Endothelial cell of umbilical vein (primary cell): ENCODE results near the gene SYT7. TPM values are rescaled to one million over a fixed set of nuclear protein-coding genes. Genes with fewer than 3 reads are reported as not detected.

Experiments used
- BruUV-seq: library from RNA; stranded (reverse); fragments of 400-500 nt; replicated peaks from 2 replicates; lab custom pipeline; 2021; lab: Mats Ljungman, UMichigan
- CTCF ChIA-PET: fragments of 300-600, 350-600 bp; sonication (Branson Sonifier 250); formaldehyde crosslinking; loops from one replicate; lab custom pipeline; 2021; ENCODE audit warnings: antibody characterized with exemption, inconsistent platforms; lab: Charles Lee
- POLR2A ChIA-PET: fragments of 300-600, 350-600 bp; sonication (Branson Sonifier 250); formaldehyde crosslinking; loops from one replicate; lab custom pipeline; 2021; ENCODE audit warnings: antibody characterized with exemption, inconsistent platforms; lab: Charles Lee
- DNase-seq: peaks from one replicate; pipeline ENCODE4 v3.0.0-alpha.2; 2011; ENCODE audit warnings: low read depth, low spot score
- FAIRE-seq: peaks from 2 replicates; lab custom pipeline; 2011; peaks lifted over from hg19 to GRCh38; lab: Jason Lieb, UNC
- H2AFZ ChIP-seq: 2 replicates; pipeline ENCODE4 v1.6.0; 2012; ENCODE audit warnings: low read depth, low read length, control low read depth, inconsistent platforms
- H3K27ac ChIP-seq: 2 replicates; pipeline ENCODE4 v1.5.1; 2011; ENCODE audit warnings: low read depth, mild to moderate bottlenecking, control low read depth, low read length, moderate library complexity; ENCODE audit not compliant: insufficient read depth
- H3K27me3 ChIP-seq, 2 experiments: 2 replicates each; pipeline versions ENCODE4 v1.6.0 to v1.6.1; 2011; ENCODE audit warnings: low read length in 2 of 2, mixed read lengths in 1 of 2; ENCODE audit not compliant: control insufficient read depth in 2 of 2, insufficient read depth in 2 of 2
- H3K36me3 ChIP-seq, 2 experiments: 2 replicates in 1 of 2; 3 replicates in 1 of 2; pipeline ENCODE4 v1.5.1; 2011; ENCODE audit warnings: low read length in 2 of 2, mild to moderate bottlenecking in 1 of 2, moderate library complexity in 1 of 2; ENCODE audit not compliant: control insufficient read depth in 2 of 2, insufficient read depth in 2 of 2; ENCODE audit errors: extremely low read depth in 1 of 2
- H3K4me1 ChIP-seq: 3 replicates; pipeline ENCODE4 v1.5.1; 2011; ENCODE audit warnings: mild to moderate bottlenecking, low read length; ENCODE audit not compliant: control insufficient read depth, insufficient read depth; ENCODE audit errors: extremely low read depth
- H3K4me2 ChIP-seq: 2 replicates; pipeline ENCODE4 v1.6.1; 2011; ENCODE audit warnings: low read length, control low read depth, mixed read lengths; ENCODE audit not compliant: insufficient read depth
- H3K4me3 ChIP-seq, 3 experiments: fragments of 200-600 bp in 1 of 3; sonication (generic), shearing (Covaris generic) in 1 of 3; replicated peaks in 1 of 3; 2 replicates each; pipeline ENCODE4 v1.5.1; 2011 to 2016; ENCODE audit warnings: control low read depth in 3 of 3, low read length in 3 of 3, mild to moderate bottlenecking in 2 of 3, inconsistent platforms in 1 of 3, low read depth in 1 of 3, moderate library complexity in 1 of 3; ENCODE audit not compliant: insufficient read depth in 1 of 3
- H3K79me2 ChIP-seq: 2 replicates; pipeline ENCODE4 v1.6.0; 2012; ENCODE audit warnings: low read length, inconsistent platforms; ENCODE audit not compliant: control insufficient read depth, insufficient read depth
- H3K9ac ChIP-seq: replicated peaks from 2 replicates; pipeline ENCODE3; 2011; ENCODE audit warnings: low read length, control low read depth; ENCODE audit not compliant: insufficient read depth; ENCODE audit errors: extremely low read depth
- H3K9me1 ChIP-seq: replicated peaks from 3 replicates; pipeline ENCODE4 v1.6.0; 2011; ENCODE audit warnings: mild to moderate bottlenecking, low read length; ENCODE audit not compliant: control insufficient read depth, insufficient read depth; ENCODE audit errors: extremely low read depth
- H3K9me3 ChIP-seq: replicated peaks from 2 replicates; pipeline ENCODE4 v1.5.1; 2012; ENCODE audit warnings: low read length, inconsistent platforms; ENCODE audit not compliant: control insufficient read depth, insufficient read depth
- H4K20me1 ChIP-seq: replicated peaks from 2 replicates; pipeline ENCODE3; 2011; ENCODE audit warnings: mild to moderate bottlenecking, low read length; ENCODE audit not compliant: control insufficient read depth, insufficient read depth; ENCODE audit errors: extremely low read depth
- EZH2 ChIP-seq: IDR thresholded peaks from 2 replicates; pipeline ENCODE4 v1.6.1; 2012; ENCODE audit warnings: borderline replicate concordance, low read depth, mild to moderate bottlenecking, moderate library complexity, low read length, inconsistent platforms; ENCODE audit not compliant: severe bottlenecking
- FOS ChIP-seq: IDR thresholded peaks from 2 replicates; pipeline ENCODE4 v1.6.1; 2011; ENCODE audit warnings: mild to moderate bottlenecking, low read length, moderate library complexity, borderline replicate concordance; ENCODE audit not compliant: insufficient read depth
- GATA2 ChIP-seq: IDR thresholded peaks from 2 replicates; pipeline ENCODE4 v1.7.0; 2011; ENCODE audit warnings: low read depth, mild to moderate bottlenecking, moderate library complexity, mixed read lengths, low read length; ENCODE audit not compliant: insufficient read length, insufficient read depth
- JUN ChIP-seq: IDR thresholded peaks from 2 replicates; pipeline ENCODE4 v1.6.1; 2011; ENCODE audit warnings: borderline replicate concordance, low read depth; ENCODE audit not compliant: insufficient read length, insufficient read depth
- MYC ChIP-seq: IDR thresholded peaks from one replicate; pipeline ENCODE4 v1.6.1; 2011; ENCODE audit warnings: mild to moderate bottlenecking, low read depth, low read length
- POLR2A ChIP-seq: IDR thresholded peaks from 2 replicates; pipeline ENCODE4 v1.6.1; 2012; ENCODE audit warnings: low read depth, mild to moderate bottlenecking, control low read depth, low read length
- POLR2AphosphoS5 ChIP-seq: IDR thresholded peaks from 2 replicates; pipeline ENCODE4 v1.6.1; 2012; ENCODE audit warnings: low read depth, mild to moderate bottlenecking, control low read depth, low read length, moderate library complexity; ENCODE audit not compliant: insufficient read depth
- dilution Hi-C: fragments of 300-500 bp; cut with MboI; formaldehyde crosslinking; loops from one replicate; pipeline ENCODE4 v1.15.0; 2019; ENCODE audit warnings: low sequenced_read_pairs; ENCODE audit not compliant: extremely low pct_ligation_motif_present
- intact Hi-C: fragments of 100-400 bp; cut with micrococcal nuclease; formaldehyde crosslinking; loops from one replicate; pipeline ENCODE4 v1.10.0; 2022
- polyA plus RNA-seq, 4 experiments: library from polyadenylated mRNA; depleted of rRNA in 3 of 4; stranded (reverse) in 3 of 4; unstranded in 1 of 4; fragments of >200 nt; gene quantifications; 2 replicates each; pipeline versions ENCODE4 v1.2.1 to v1.2.3, GENCODE V29; 2011 to 2012; ENCODE audit warnings: missing spikeins in 1 of 4
- total RNA-seq: library from RNA; stranded (reverse); gene quantifications from 2 replicates; pipeline ENCODE4 v1.2.3, GENCODE V29; 2021
- TF ChIP-seq, protein P1 (sequence below), 2 donors: IDR thresholded peaks; 1 replicate in 1 of 2; 2 replicates in 1 of 2; pipeline ENCODE4 v1.5.1; 2011; ENCODE audit warnings: low read length in 2 of 2, mild to moderate bottlenecking in 2 of 2, moderate library complexity in 2 of 2, control low read depth in 1 of 2, inconsistent platforms in 1 of 2, low read depth in 1 of 2; ENCODE audit not compliant: insufficient read depth in 1 of 2; ENCODE audit errors: extremely low read depth in 1 of 2
- TF ChIP-seq, protein P2 (sequence below): IDR thresholded peaks from 2 replicates; pipeline ENCODE4 v1.6.1; 2011; ENCODE audit not compliant: insufficient read depth, insufficient read length

SYT7 gene
- total and polyA plus RNA-seq, 2 donors (not counting 3 experiments of a cell fraction or from before 2014, with no cell fraction given): 0.08 to 0.55 TPM

DNA sequence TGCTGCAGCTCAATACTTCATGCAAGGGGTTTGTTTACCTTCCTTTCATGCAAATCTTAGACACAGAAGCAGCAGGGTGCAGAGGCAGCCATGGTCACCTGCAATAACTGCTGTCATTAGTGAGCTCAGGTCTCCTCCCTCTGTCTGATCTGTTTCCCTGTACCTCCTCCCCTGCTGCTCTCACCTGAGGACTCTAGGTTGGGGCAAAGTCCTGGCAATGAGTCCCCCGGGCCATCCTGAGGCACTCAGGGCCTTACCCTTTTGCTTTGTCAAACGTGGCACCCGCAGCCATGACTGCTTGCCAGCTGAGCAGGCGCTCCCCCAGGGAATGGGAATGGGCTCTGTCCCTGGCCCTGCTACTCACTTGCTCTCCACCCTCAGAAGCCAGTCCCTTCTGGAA, 68.4 kb downstream of the SYT7 start:
- no peak for FAIRE-seq
- TF ChIP-seq JUN (no peak), MYC (no peak), FOS (no peak), POLR2A (no peak), EZH2 (no peak), GATA2 (no peak), POLR2AphosphoS5 (no peak)
- TF ChIP-seq, protein P1, sequence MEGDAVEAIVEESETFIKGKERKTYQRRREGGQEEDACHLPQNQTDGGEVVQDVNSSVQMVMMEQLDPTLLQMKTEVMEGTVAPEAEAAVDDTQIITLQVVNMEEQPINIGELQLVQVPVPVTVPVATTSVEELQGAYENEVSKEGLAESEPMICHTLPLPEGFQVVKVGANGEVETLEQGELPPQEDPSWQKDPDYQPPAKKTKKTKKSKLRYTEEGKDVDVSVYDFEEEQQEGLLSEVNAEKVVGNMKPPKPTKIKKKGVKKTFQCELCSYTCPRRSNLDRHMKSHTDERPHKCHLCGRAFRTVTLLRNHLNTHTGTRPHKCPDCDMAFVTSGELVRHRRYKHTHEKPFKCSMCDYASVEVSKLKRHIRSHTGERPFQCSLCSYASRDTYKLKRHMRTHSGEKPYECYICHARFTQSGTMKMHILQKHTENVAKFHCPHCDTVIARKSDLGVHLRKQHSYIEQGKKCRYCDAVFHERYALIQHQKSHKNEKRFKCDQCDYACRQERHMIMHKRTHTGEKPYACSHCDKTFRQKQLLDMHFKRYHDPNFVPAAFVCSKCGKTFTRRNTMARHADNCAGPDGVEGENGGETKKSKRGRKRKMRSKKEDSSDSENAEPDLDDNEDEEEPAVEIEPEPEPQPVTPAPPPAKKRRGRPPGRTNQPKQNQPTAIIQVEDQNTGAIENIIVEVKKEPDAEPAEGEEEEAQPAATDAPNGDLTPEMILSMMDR (IDR thresholded peaks at IDR 0.05; ENCODE audit: extremely low read depth in 1 of 2, insufficient read depth in 1 of 2, low read depth in 1 of 2, low read length in 2 of 2): no peak
- TF ChIP-seq, protein P2, sequence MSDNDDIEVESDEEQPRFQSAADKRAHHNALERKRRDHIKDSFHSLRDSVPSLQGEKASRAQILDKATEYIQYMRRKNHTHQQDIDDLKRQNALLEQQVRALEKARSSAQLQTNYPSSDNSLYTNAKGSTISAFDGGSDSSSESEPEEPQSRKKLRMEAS: no peak
- H3K27ac ChIP-seq: no peak overlapping the region

More for the DNA sequence above, 68.4 kb downstream of the SYT7 start:
- Histone ChIP-seq H3K9ac (no peak overlapping the region), H3K27me3 (peaks cover 19 to 30% of the 10 kb centered on the region in 2 experiments), H3K36me3 (no peaks in the 10 kb centered on the region), H3K4me1 (peaks cover 4% of the 10 kb centered on the region), H3K9me1 (no peaks in the 10 kb centered on the region), H4K20me1 (no peaks in the 10 kb centered on the region), H2AFZ (no peak overlapping the region), H3K4me2 (no peak overlapping the region), H3K4me3 (no peak overlapping the region), H3K79me2 (no peaks in the 10 kb centered on the region), H3K9me3 (no peaks in the 10 kb centered on the region)
- intact Hi-C loops: no loop called here
- dilution Hi-C loops: no loop called here
- no peak for DNase-seq
- ChIA-PET POLR2A (no interaction called here), CTCF (interaction anchor here (1.2 to 9.0 kb wide), 2 partner anchors 19 to 65 kb away, joined by 3 to 229 read pairs; no protein-coding TSS in a partner anchor)
- no TSS peak for BruUV-seq
